SK-N-SH (cell line): ENCODE measurements around the gene MGA. TPM values are rescaled to one million over a fixed set of nuclear protein-coding genes. Genes with fewer than 3 reads are reported as not detected.
"Not testable (repeated sequence)": the region's sequence is repeated elsewhere in the genome, so short reads cannot be mapped to it uniquely, and the experiment has no call there.

ENCODE experiments used
- CTCF ChIA-PET: fragments of 300-600, 350-600 bp; formaldehyde crosslinking; extraction: SDS; loops from one replicate; lab custom pipeline; 2021; lab: Yijun Ruan, JAX
- POLR2A ChIA-PET: fragments of 350-600 bp; sonication (Branson Sonifier 250); formaldehyde crosslinking; extraction: SDS; loops from one replicate; lab custom pipeline; 2020; ENCODE audit warnings: antibody characterized with exemption, inconsistent platforms; lab: Yijun Ruan, JAX
- DNase-seq: peaks from one replicate; pipeline ENCODE4 v3.0.0; 2012
- H2AFZ ChIP-seq: fragments of 200-600 bp; sonication (generic); 2 replicates; pipeline ENCODE4 v1.8.1; 2016; ENCODE audit warnings: antibody characterized with exemption, mild to moderate bottlenecking, low read depth
- H3F3A ChIP-seq: fragments of 200-600 bp; sonication (generic); replicated peaks from 2 replicates; pipeline ENCODE3; 2016; ENCODE audit warnings: antibody characterized with exemption, mild to moderate bottlenecking; ENCODE audit not compliant: insufficient read depth
- H3K27ac ChIP-seq, 2 experiments: fragments of 200-500 bp in 1 of 2; fragments of 200-600 bp in 1 of 2; sonication (Bioruptor generic) in 1 of 2; sonication (generic), shearing (Covaris generic) in 1 of 2; 2 replicates each; pipeline versions ENCODE4 v1.5.1 to v1.6.1; 2014 to 2016; ENCODE audit warnings: low read depth in 2 of 2, inconsistent platforms in 1 of 2, low read length in 1 of 2, mild to moderate bottlenecking in 1 of 2, mixed read lengths in 1 of 2
- H3K27me3 ChIP-seq: fragments of 200-600 bp; sonication (generic), shearing (Covaris generic); 2 replicates; pipeline ENCODE4 v1.6.1; 2016; ENCODE audit warnings: mixed run types; ENCODE audit not compliant: insufficient read depth
- H3K36me3 ChIP-seq, 2 experiments: fragments of 200-500 bp in 1 of 2; fragments of 200-600 bp in 1 of 2; sonication (Bioruptor generic) in 1 of 2; sonication (generic) in 1 of 2; replicated peaks in 1 of 2; 2 replicates each; pipeline versions ENCODE3 to v1.5.1; 2014 to 2016; ENCODE audit warnings: low read length in 1 of 2, mild to moderate bottlenecking in 1 of 2; ENCODE audit not compliant: insufficient read depth in 2 of 2, control insufficient read depth in 1 of 2
- H3K4me1 ChIP-seq, 2 experiments: fragments of 200-500 bp in 1 of 2; fragments of 200-600 bp in 1 of 2; sonication (Bioruptor generic) in 1 of 2; sonication (generic), shearing (Covaris generic) in 1 of 2; 2 replicates each; pipeline versions ENCODE4 v1.5.1 to v1.6.1; 2014 to 2016; ENCODE audit warnings: low read depth in 1 of 2, low read length in 1 of 2, mixed run types in 1 of 2; ENCODE audit not compliant: insufficient read depth in 2 of 2, control insufficient read depth in 1 of 2
- H3K4me2 ChIP-seq: fragments of 200-600 bp; sonication (generic), shearing (Covaris generic); 2 replicates; pipeline ENCODE4 v1.6.1; 2017; ENCODE audit warnings: mixed run types
- H3K4me3 ChIP-seq, 2 experiments: fragments of 200-500 bp in 1 of 2; fragments of 200-600 bp in 1 of 2; sonication (Bioruptor generic) in 1 of 2; sonication (generic), shearing (Covaris generic) in 1 of 2; 2 replicates each; pipeline versions ENCODE4 v1.5.1 to v1.8.1; 2014 to 2016; ENCODE audit warnings: low read depth in 2 of 2, inconsistent platforms in 1 of 2, low read length in 1 of 2, mild to moderate bottlenecking in 1 of 2, mixed read lengths in 1 of 2, moderate library complexity in 1 of 2
- H3K79me2 ChIP-seq: fragments of 200-600 bp; sonication (generic); 2 replicates; pipeline ENCODE4 v1.8.1; 2017; ENCODE audit warnings: mild to moderate bottlenecking; ENCODE audit not compliant: insufficient read depth
- H3K9ac ChIP-seq: fragments of 200-600 bp; sonication (generic); 2 replicates; pipeline ENCODE4 v1.6.1; 2017; ENCODE audit warnings: mixed run types
- H3K9me2 ChIP-seq: fragments of 200-600 bp; sonication (generic); 2 replicates; pipeline ENCODE4 v1.6.1; 2017; ENCODE audit warnings: mixed run types
- H3K9me3 ChIP-seq: fragments of 200-600 bp; sonication (generic); 2 replicates; pipeline ENCODE4 v1.6.1; 2017; ENCODE audit warnings: mixed run types, mild to moderate bottlenecking, moderate library complexity
- H4K20me1 ChIP-seq: fragments of 200-600 bp; sonication (generic); 2 replicates; pipeline ENCODE4 v1.6.1; 2017; ENCODE audit warnings: mild to moderate bottlenecking, mixed run types; ENCODE audit not compliant: insufficient read depth
- IRF3 ChIP-seq: fragments of 150-350 bp; IDR thresholded peaks from 2 replicates; pipeline ENCODE4 v1.6.1; 2016; ENCODE audit warnings: mild to moderate bottlenecking, low read depth, low read length
- JUND ChIP-seq: IDR thresholded peaks from 2 replicates; pipeline ENCODE4 v1.4.0; 2012
- MEF2A ChIP-seq: IDR thresholded peaks from 2 replicates; pipeline ENCODE4 v1.4.0; 2012; ENCODE audit warnings: low read depth, borderline replicate concordance
- MXI1 ChIP-seq: IDR thresholded peaks from 2 replicates; pipeline ENCODE4 v1.6.1; 2012; ENCODE audit warnings: mild to moderate bottlenecking, low read depth, low read length, improper control_type of control experiment
- REST ChIP-seq: IDR thresholded peaks from 2 replicates; pipeline ENCODE4 v1.6.1; 2012; ENCODE audit warnings: mild to moderate bottlenecking, low read depth, low read length, moderate library complexity
- RFX5 ChIP-seq: IDR thresholded peaks from 2 replicates; pipeline ENCODE4 v1.6.1; 2012; ENCODE audit warnings: mild to moderate bottlenecking, improper control_type of control experiment, low read length
- RXRA ChIP-seq: IDR thresholded peaks from 2 replicates; pipeline ENCODE4 v1.4.0; 2012; ENCODE audit warnings: low read depth, mild to moderate bottlenecking, borderline replicate concordance
- SIN3A ChIP-seq: IDR thresholded peaks from 2 replicates; pipeline ENCODE4 v1.6.1; 2012; ENCODE audit warnings: low read depth, mild to moderate bottlenecking, low read length, moderate library complexity, borderline replicate concordance
- TCF12 ChIP-seq: IDR thresholded peaks from 2 replicates; pipeline ENCODE4 v1.4.0; 2012
- WGBS: methylation state at CpG from one replicate; pipeline ENCODE4 v1.1.6; 2017; ENCODE audit warnings: low lambda C conversion rate; 5-methylcytosine and 5-hydroxymethylcytosine counted together
- polyA plus RNA-seq, 3 experiments: library from polyadenylated mRNA; depleted of rRNA; stranded (reverse); fragments of >200 nt; gene quantifications; 2 replicates each; pipeline ENCODE4 v1.2.3, GENCODE V29; 2012
- TF ChIP-seq, protein P1 (sequence below): fragments of 150-350 bp; IDR thresholded peaks from 2 replicates; pipeline ENCODE4 v1.6.1; 2017; ENCODE audit warnings: antibody characterized with exemption, low read length, low read depth, borderline replicate concordance

MGA gene
- polyA plus RNA-seq, 1 of the 3 experiments (the other 2 are of a cell fraction), result 2.3 TPM

- no peak for TF ChIP-seq REST
- TF ChIP-seq MEF2A, result no peak
- TF ChIP-seq MXI1, result no peak
- TF ChIP-seq SIN3A, result no peak
- TF ChIP-seq, protein P1, sequence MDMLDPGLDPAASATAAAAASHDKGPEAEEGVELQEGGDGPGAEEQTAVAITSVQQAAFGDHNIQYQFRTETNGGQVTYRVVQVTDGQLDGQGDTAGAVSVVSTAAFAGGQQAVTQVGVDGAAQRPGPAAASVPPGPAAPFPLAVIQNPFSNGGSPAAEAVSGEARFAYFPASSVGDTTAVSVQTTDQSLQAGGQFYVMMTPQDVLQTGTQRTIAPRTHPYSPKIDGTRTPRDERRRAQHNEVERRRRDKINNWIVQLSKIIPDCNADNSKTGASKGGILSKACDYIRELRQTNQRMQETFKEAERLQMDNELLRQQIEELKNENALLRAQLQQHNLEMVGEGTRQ, result no peak
- TF ChIP-seq RFX5, result no peak
These were observed 74.8 kb downstream of the MGA start (continued) for GRCh38 chr15:41735046-41735445.

DNA sequence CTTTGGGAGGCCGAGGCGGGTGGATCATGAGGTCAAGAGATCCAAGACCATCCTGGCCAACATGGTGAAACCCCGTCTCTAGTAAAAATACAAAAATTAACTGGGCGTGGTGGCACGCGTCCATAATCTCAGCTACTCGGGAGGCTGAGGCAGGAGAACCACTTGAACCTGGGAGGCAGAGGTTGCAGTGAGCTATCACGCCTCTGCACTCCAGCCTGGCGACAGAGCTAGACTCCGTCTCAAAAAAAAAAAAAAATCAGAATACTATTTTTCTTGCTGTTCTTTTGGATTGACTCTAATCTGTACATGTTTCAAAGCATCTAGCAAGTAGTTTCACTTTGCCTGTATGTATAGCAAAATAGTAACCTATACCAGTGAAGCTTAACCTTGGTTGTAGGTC is 75.3 kb downstream of the MGA start:
- H3K9ac ChIP-seq, DNase-seq, H3K4me2 ChIP-seq, H3K27me3 ChIP-seq, H3K9me3 ChIP-seq, H2AFZ ChIP-seq, H3K4me3 ChIP-seq, H3F3A ChIP-seq, H3K9me2 ChIP-seq, H3K79me2 ChIP-seq, H3K27ac ChIP-seq, CTCF ChIA-PET, H3K4me1 ChIP-seq, H4K20me1 ChIP-seq: not testable (repeated sequence)
- H3K36me3 ChIP-seq, result peaks cover 54 to 62% of the 10 kb centered on the region in 2 experiments
- POLR2A ChIA-PET, result interaction anchor here (0.6 kb wide), 1 partner anchor 319 kb away, joined by 5 read pairs; no protein-coding TSS in a partner anchor
- 98% methylated on average over 10 of the region's 10 CpGs for WGBS

DNA sequence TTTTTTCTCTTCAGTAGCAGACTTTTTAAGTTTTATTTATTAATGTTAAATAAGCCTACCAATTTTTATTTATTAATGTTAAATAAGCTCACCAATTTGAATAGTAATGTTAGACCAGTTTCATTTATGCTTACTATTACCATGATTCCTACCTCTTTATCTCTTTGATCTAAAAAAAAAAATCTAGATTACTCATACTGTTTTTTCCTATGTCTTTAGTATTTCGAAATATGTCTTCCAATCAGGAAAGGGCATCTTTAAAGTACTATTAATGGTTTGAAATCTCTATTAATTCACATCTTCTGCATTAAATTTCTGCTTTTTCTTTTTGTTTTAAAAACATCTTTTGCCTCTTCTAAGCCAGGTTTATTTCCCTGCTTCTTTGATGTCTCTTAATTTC is 86.6 kb downstream of the MGA start:
- TF ChIP-seq JUND (peak; percentile 4; the same call in 1 of the 2 replicates), RXRA (no peak), IRF3 (no peak), TCF12 (no peak)
- TF ChIP-seq, all 33 proteins: peak for 1
- no peak overlapping the region for H2AFZ ChIP-seq
- CTCF ChIA-PET, result interaction anchor here (1.1 to 2.0 kb wide), 4 partner anchors 26 to 281 kb away, joined by 3 to 7 read pairs (median 4); no protein-coding TSS in a partner anchor
- H3K9me2 ChIP-seq, result no peaks in the 10 kb centered on the region
- H3K4me2 ChIP-seq, result no peak overlapping the region
- no peaks in the 10 kb centered on the region for H4K20me1 ChIP-seq
- DNase-seq, result no peak
- peaks cover 8% of the 10 kb centered on the region; the same call in 1 of the 2 replicates for H3K79me2 ChIP-seq
- no peaks in the 10 kb centered on the region for H3K9me3 ChIP-seq
- no peaks in the 10 kb centered on the region for H3F3A ChIP-seq
- H3K4me3 ChIP-seq, result no peak overlapping the region
- no peak overlapping the region for H3K9ac ChIP-seq
- peak overlapping the region in 1 of 2 experiments; percentile 24; a peak in 1 of 4 replicates for H3K27ac ChIP-seq
- 33% methylated on average over 1 of the region's 1 CpG for WGBS
- no peaks in the 10 kb centered on the region for H3K27me3 ChIP-seq
- peaks cover 33 to 43% of the 10 kb centered on the region in 2 experiments for H3K36me3 ChIP-seq
- H3K4me1 ChIP-seq, result no peaks in the 10 kb centered on the region
- POLR2A ChIA-PET, result no interaction called here
